ENCODE data around the gene CYTH4.

DNA sequence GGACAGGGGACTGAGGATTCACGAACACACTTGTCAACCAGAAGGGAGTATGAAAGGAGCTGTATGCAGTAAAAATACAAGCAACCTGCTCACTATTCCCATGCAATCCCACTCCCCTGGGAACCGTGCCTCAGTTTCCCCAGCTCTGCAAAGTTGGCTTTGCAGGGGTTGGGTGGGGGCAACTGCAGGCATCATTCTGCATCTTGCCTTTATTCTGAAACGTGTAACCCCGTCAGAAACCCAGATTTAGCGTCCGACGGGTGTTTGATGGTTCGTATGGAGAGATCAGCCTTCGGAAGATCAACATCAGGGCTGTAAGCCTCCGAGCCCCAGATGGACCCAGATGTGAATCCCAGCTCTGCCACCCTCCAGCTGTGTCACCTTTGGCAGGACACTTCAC, 3.6 kb downstream of the CYTH4 start:
- TF ChIP-seq CTCF (conservative IDR thresholded peaks at IDR 0.05; ENCODE audit: low read depth in 2 of 2) (no peak), POLR2AphosphoS5 (IDR thresholded peaks at IDR 0.05; ENCODE audit: low read depth) (no peak), JUNB (IDR thresholded peaks at IDR 0.05; ENCODE audit: unreplicated experiment) (no peak), STAT1 (IDR thresholded peaks at IDR 0.05; ENCODE audit: unreplicated experiment) (no peak), CREB1 (CRISPR knock-in tag; IDR thresholded peaks at IDR 0.05; ENCODE audit: low read depth) (no peak), EZH2phosphoT487 (IDR thresholded peaks at IDR 0.05; ENCODE audit: unreplicated experiment) (no peak), EZH2 (IDR thresholded peaks at IDR 0.05; ENCODE audit: low read depth, unreplicated experiment) (no peak), REST (IDR thresholded peaks at IDR 0.05; ENCODE audit: unreplicated experiment) (no peak), NANOG (IDR thresholded peaks at IDR 0.05; ENCODE audit: borderline replicate concordance) (no peak), ZNF331 (CRISPR knock-in tag; IDR thresholded peaks at IDR 0.05; ENCODE audit: low read depth) (no peak)

Measured in GM23338 (cell line).